Activated CD8-positive, alpha-beta memory T cell treated with anti-CD3 and anti-CD28 coated beads, Interleukin-2, amount 50 U/mL, for 48 hours (primary cell): ENCODE data around the gene PDXDC1.
"Not testable (repeated sequence)": the region's sequence is repeated elsewhere in the genome, so short reads cannot be mapped to it uniquely, and the experiment has no call there.

ENCODE experiments used
- DNase-seq: peaks from one replicate; pipeline ENCODE4 v3.0.0-alpha.2; 2020

Gene PDXDC1

DNA sequence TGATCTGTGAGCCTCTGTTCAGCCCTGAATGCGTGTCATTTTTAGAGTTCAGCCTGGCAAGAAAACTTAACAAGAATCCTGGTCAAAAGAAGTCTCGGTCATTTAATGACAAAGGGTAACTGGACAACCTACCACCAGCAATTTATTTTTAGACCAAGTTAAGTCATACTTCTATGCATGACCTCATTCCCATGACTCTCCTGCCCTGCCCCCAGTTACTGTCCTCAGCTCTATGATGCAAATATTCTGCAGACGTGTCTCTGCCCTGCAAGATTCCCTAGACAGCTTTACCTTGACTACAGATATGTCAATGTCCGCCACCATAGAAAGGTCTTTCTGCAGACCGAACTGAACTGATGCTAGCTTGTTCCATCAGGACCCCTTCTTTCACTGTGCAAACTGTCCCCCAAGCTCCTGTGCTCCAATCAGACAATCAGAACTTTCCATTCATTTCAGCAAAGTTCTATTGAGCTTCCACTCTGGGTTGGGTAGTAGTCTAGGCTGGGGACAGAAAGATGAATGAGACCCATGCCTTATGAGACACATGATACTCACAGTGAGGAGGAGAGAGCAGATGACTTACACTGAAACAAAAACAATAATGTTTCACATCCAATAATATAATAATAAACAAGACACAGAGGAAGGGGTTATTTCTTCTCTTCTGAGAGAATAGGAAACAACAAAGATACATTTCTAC is 194.3 kb downstream of the PDXDC1 start:
- DNase-seq = not testable (repeated sequence)

DNA sequence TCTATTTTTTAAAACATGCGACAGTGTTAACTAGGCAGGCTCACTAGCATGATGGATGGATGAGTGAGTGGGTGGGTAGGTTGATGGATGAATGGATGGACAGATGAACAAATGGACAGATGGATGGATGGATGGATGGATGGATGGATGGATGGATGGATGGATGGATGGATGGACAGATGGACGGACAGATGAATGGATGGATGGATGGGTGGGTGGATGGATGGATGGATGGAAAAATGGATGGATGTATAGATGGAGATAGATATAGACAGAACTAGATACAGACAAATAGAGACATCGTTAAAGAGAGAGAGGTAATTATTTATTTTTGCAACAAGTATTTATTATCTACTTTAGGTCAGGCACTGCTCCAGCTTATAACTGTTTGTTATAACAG is 205.1 kb downstream of the PDXDC1 start:
- DNase-seq = not testable (repeated sequence)

DNA sequence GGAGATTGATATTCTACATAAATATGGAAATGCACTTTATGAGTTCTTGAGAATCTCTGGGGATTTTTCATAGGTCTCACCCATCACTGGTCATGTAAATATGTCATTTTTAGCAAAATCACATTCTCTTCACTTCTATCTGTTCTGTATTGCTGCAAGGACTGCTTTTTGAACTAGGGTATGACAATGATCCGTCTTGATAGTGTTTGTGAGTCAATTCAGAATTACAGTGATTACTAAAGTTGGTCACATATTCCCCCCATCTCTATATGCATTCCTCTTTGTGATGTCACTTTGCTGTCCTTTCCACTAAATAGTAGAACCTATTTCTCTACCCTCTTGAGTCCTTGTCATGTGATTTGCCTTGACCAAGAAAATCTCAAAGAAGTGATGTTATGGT is 206.1 kb downstream of the PDXDC1 start:
- DNase-seq = not testable (repeated sequence)

DNA sequence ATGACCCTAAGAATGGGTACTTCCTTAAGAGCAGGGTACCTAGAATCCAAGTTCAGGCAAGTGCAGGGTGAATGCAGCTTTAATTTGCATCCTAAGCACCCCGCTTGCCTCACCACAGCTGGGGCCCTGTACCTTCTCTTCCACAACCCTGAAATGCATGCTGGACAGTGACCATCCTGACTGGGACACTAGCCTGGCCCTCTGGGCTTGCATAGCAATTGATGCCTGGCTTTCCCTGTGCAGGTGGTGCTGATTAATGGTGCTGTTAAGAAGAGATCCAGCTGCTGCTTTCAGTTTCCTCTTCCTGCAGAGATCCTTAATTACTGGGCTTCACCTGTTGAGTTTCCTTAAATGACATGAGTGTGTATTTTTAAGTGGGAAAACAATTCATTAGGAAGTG is 209.2 kb downstream of the PDXDC1 start:
- DNase-seq = not testable (repeated sequence)
